Stimulated activated naive CD8-positive, alpha-beta T cell treated with anti-CD3 and anti-CD28 coated beads, Interleukin-15, amount 100 ng/mL, for 72 hours (primary cell): ENCODE data around the gene MYO18B.

Experiments used
- ATAC-seq: fragments of 150-1000 bp; cut with Tn5 transposase; 2 replicates; pipeline ENCODE4 v1.10.0; 2021; ENCODE audit warnings: mild to moderate bottlenecking, moderate library complexity
- DNase-seq, 2 donors: peaks; one replicate each; pipeline ENCODE4 v3.0.0; 2021 to 2022
- H3K27ac Mint-ChIP-seq, 2 donors: one replicate each; pipeline ENCODE4 v1.8.0; 2022; ENCODE audit warnings: mild to moderate bottlenecking in 2 of 2, mixed read lengths in 2 of 2, moderate library complexity in 2 of 2
- H3K27me3 Mint-ChIP-seq: one replicate; pipeline ENCODE4 v1.8.0; 2022; ENCODE audit warnings: mixed read lengths
- H3K4me1 Mint-ChIP-seq: one replicate; pipeline ENCODE4 v1.8.0; 2022; ENCODE audit warnings: mild to moderate bottlenecking, mixed read lengths
- H3K4me3 Mint-ChIP-seq, 2 donors: one replicate each; pipeline ENCODE4 v1.8.0; 2022; ENCODE audit warnings: mild to moderate bottlenecking in 2 of 2, mixed read lengths in 2 of 2, moderate library complexity in 1 of 2
- H3K9me3 Mint-ChIP-seq, 2 donors: one replicate each; pipeline ENCODE4 v1.8.0; 2022; ENCODE audit warnings: mixed read lengths in 2 of 2

The MYO18B gene

GRCh38 chr22:26031641-26032040, 289.7 kb downstream of the MYO18B start:
- Mint-ChIP-seq H3K4me1 (no peaks in the 10 kb centered on the region), H3K27me3 (no peaks in the 10 kb centered on the region), H3K27ac (no peak overlapping the region), H3K9me3 (peaks cover 7 to 9% of the 10 kb centered on the region in 2 donors), H3K4me3 (no peak overlapping the region)
- no peak for ATAC-seq
- no peak for DNase-seq

GRCh38 chr22:26033071-26033470, 291.1 kb downstream of the MYO18B start:
- H3K4me1 Mint-ChIP-seq = no peaks in the 10 kb centered on the region
- DNase-seq (no peak), ATAC-seq (no peak)
- H3K9me3 Mint-ChIP-seq = peaks cover 7 to 9% of the 10 kb centered on the region in 2 donors
- H3K4me3 Mint-ChIP-seq = no peak overlapping the region
- no peaks in the 10 kb centered on the region for H3K27me3 Mint-ChIP-seq
- H3K27ac Mint-ChIP-seq = no peak overlapping the region

GRCh38 chr22:26033586-26033985, 291.6 kb downstream of the MYO18B start:
- Mint-ChIP-seq H3K9me3 (peaks cover 7 to 9% of the 10 kb centered on the region in 2 donors), H3K4me3 (no peak overlapping the region), H3K4me1 (no peaks in the 10 kb centered on the region), H3K27ac (no peak overlapping the region), H3K27me3 (no peaks in the 10 kb centered on the region)
- DNase-seq = no peak
- ATAC-seq = no peak

- peaks cover 7 to 9% of the 10 kb centered on the region in 2 donors for H3K9me3 Mint-ChIP-seq
- no peak overlapping the region for H3K27ac Mint-ChIP-seq
- no peak for DNase-seq
- no peaks in the 10 kb centered on the region for H3K4me1 Mint-ChIP-seq
- no peak for ATAC-seq
- no peak overlapping the region for H3K4me3 Mint-ChIP-seq
- peaks cover 6% of the 10 kb centered on the region for H3K27me3 Mint-ChIP-seq
Measured at GRCh38 chr22:26035523-26035922, 293.5 kb downstream of the MYO18B start.

GRCh38 chr22:26038365-26038764, 296.4 kb downstream of the MYO18B start:
- no peaks in the 10 kb centered on the region for H3K4me1 Mint-ChIP-seq
- DNase-seq = no peak
- peaks cover 7% of the 10 kb centered on the region for H3K27me3 Mint-ChIP-seq
- H3K4me3 Mint-ChIP-seq = no peak overlapping the region
- H3K9me3 Mint-ChIP-seq = peaks cover 7 to 9% of the 10 kb centered on the region in 2 donors
- H3K27ac Mint-ChIP-seq = no peak overlapping the region
- ATAC-seq = no peak

- no peak overlapping the region for H3K27ac Mint-ChIP-seq
- H3K4me3 Mint-ChIP-seq = no peak overlapping the region
- no peaks in the 10 kb centered on the region for H3K9me3 Mint-ChIP-seq
- H3K27me3 Mint-ChIP-seq = peaks cover 7% of the 10 kb centered on the region
- DNase-seq (no peak), ATAC-seq (no peak)
- H3K4me1 Mint-ChIP-seq = no peaks in the 10 kb centered on the region
Measured at GRCh38 chr22:26041931-26042330, 299.9 kb downstream of the MYO18B start.

- DNase-seq = no peak
- Mint-ChIP-seq H3K27me3 (peaks cover 7% of the 10 kb centered on the region), H3K9me3 (no peaks in the 10 kb centered on the region), H3K4me1 (no peaks in the 10 kb centered on the region), H3K4me3 (no peak overlapping the region), H3K27ac (no peak overlapping the region)
- no peak for ATAC-seq
Measured at GRCh38 chr22:26043031-26043430, 301.0 kb downstream of the MYO18B start.

GRCh38 chr22:26045051-26045450, 303.1 kb downstream of the MYO18B start:
- Mint-ChIP-seq H3K4me3 (no peak overlapping the region), H3K9me3 (no peaks in the 10 kb centered on the region), H3K27ac (no peak overlapping the region), H3K4me1 (no peaks in the 10 kb centered on the region), H3K27me3 (peaks cover 12% of the 10 kb centered on the region)
- ATAC-seq (no peak), DNase-seq (no peak)

GRCh38 chr22:26045860-26046259, 303.9 kb downstream of the MYO18B start:
- no peak overlapping the region for H3K4me3 Mint-ChIP-seq
- H3K27me3 Mint-ChIP-seq = peaks cover 13% of the 10 kb centered on the region
- no peak for ATAC-seq
- H3K4me1 Mint-ChIP-seq = no peaks in the 10 kb centered on the region
- H3K9me3 Mint-ChIP-seq = no peaks in the 10 kb centered on the region
- DNase-seq = no peak
- no peak overlapping the region for H3K27ac Mint-ChIP-seq

GRCh38 chr22:26047516-26047915, 305.5 kb downstream of the MYO18B start:
- H3K4me1 Mint-ChIP-seq = no peaks in the 10 kb centered on the region
- H3K27me3 Mint-ChIP-seq = peaks cover 21% of the 10 kb centered on the region
- H3K27ac Mint-ChIP-seq = no peak overlapping the region
- DNase-seq (no peak), ATAC-seq (no peak)
- no peak overlapping the region for H3K4me3 Mint-ChIP-seq
- no peaks in the 10 kb centered on the region for H3K9me3 Mint-ChIP-seq

GRCh38 chr22:26047920-26048319, 305.9 kb downstream of the MYO18B start:
- no peak for ATAC-seq
- no peak for DNase-seq
- H3K4me1 Mint-ChIP-seq = no peaks in the 10 kb centered on the region
- H3K4me3 Mint-ChIP-seq = no peak overlapping the region
- H3K27ac Mint-ChIP-seq = peak overlapping the region in 1 of 2 donors; percentile 5
- peaks cover 24% of the 10 kb centered on the region for H3K27me3 Mint-ChIP-seq
- no peaks in the 10 kb centered on the region for H3K9me3 Mint-ChIP-seq

GRCh38 chr22:26050079-26050478, 308.1 kb downstream of the MYO18B start:
- ATAC-seq (no peak), DNase-seq (no peak)
- Mint-ChIP-seq H3K27ac (no peak overlapping the region), H3K9me3 (no peaks in the 10 kb centered on the region), H3K4me1 (no peaks in the 10 kb centered on the region), H3K27me3 (peaks cover 36% of the 10 kb centered on the region), H3K4me3 (no peak overlapping the region)

GRCh38 chr22:26053737-26054316, 311.8 kb downstream of the MYO18B start:
- H3K27me3 Mint-ChIP-seq = peaks cover 45% of the 10 kb centered on the region
- H3K9me3 Mint-ChIP-seq = no peaks in the 10 kb centered on the region
- DNase-seq = no peak
- H3K27ac Mint-ChIP-seq = no peak overlapping the region
- no peaks in the 10 kb centered on the region for H3K4me1 Mint-ChIP-seq
- ATAC-seq = no peak
- no peak overlapping the region for H3K4me3 Mint-ChIP-seq

- H3K4me3 Mint-ChIP-seq = no peak overlapping the region
- no peak for ATAC-seq
- no peaks in the 10 kb centered on the region for H3K4me1 Mint-ChIP-seq
- peaks cover 39% of the 10 kb centered on the region for H3K27me3 Mint-ChIP-seq
- DNase-seq = no peak
- no peaks in the 10 kb centered on the region for H3K9me3 Mint-ChIP-seq
- H3K27ac Mint-ChIP-seq = no peak overlapping the region
Measured at GRCh38 chr22:26054841-26055605, 313.0 kb downstream of the MYO18B start.

- ATAC-seq = no peak
- no peak for DNase-seq
- peaks cover 32% of the 10 kb centered on the region for H3K27me3 Mint-ChIP-seq
- H3K9me3 Mint-ChIP-seq = no peaks in the 10 kb centered on the region
- H3K4me1 Mint-ChIP-seq = no peaks in the 10 kb centered on the region
- no peak overlapping the region for H3K27ac Mint-ChIP-seq
- no peak overlapping the region for H3K4me3 Mint-ChIP-seq
Measured at GRCh38 chr22:26055693-26056092, 313.7 kb downstream of the MYO18B start.

GRCh38 chr22:26056455-26057200, 314.6 kb downstream of the MYO18B start:
- Mint-ChIP-seq H3K4me1 (no peaks in the 10 kb centered on the region), H3K4me3 (no peak overlapping the region), H3K27me3 (peaks cover 32% of the 10 kb centered on the region), H3K9me3 (no peaks in the 10 kb centered on the region), H3K27ac (no peak overlapping the region)
- no peak for ATAC-seq
- DNase-seq = no peak
